Sciatic nerve (tissue), 2 donors: ENCODE measurements around the gene OR52K2. TPM values are rescaled to one million over a fixed set of nuclear protein-coding genes. Genes with fewer than 3 reads are reported as not detected.
"Not testable (repeated sequence)": the region's sequence is repeated elsewhere in the genome, so short reads cannot be mapped to it uniquely, and the experiment has no call there.

Source experiments
- ATAC-seq: fragments of 200-7000 bp; cut with Tn5 transposase; one replicate; pipeline ENCODE4 v1.9.1; 2020; ENCODE audit warnings: mild to moderate bottlenecking, moderate library complexity
- DNase-seq: peaks from one replicate; pipeline ENCODE4 v3.0.0-alpha.2; 2020; ENCODE audit warnings: low spot score
- intact Hi-C: fragments of 100-400 bp; cut with DNase I; formaldehyde crosslinking; loops from one replicate; pipeline ENCODE4 v1.14.2; 2022
- total RNA-seq: library from RNA; stranded (reverse); fragmentation: NEBNext Ultra II Directional; extraction: Animal tissue kit (Norgen Biotek cat#: 25700); gene quantifications from one replicate; pipeline ENCODE4 v1.2.1, GENCODE V29; 2021
- donor health status: DM: no; HTN: no; CAD: no.
- donor health status: DM: no; HTN: no; CAD: no.

Gene OR52K2
- 0.49 TPM for total RNA-seq

DNA sequence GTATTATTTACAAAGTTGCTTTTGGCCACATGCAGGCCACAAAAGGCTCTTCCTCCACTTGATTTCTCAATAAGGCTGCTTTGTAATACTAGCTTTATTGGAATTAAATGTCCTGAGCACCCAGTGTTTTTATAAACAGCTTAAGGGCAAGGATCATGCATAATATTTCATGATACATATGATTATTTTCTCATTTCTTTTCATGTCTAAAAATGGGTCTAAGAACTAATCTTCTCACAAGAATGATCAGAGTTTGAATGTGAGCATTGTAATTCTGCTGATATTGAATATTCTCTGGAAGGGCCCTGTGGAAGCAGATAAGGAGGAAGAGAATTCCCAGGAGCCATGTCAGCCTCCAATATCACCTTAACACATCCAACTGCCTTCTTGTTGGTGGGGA lies at the start of gene OR52K2:
Gene OR52K2 (plus strand): TSS at position 301 of the 400 bp plus-strand sequence. CDS start 45 bp downstream, at position 346.
- intact Hi-C loops: no loop called here
- no peak for DNase-seq
- no peak for ATAC-seq

- intact Hi-C loops, ATAC-seq, DNase-seq: not testable (repeated sequence)
Measured at GRCh38 chr11:4406206-4406605, 42.9 kb upstream of the OR52K2 start.

- DNase-seq: no peak
- no peak for ATAC-seq
- intact Hi-C loops: no loop called here
Measured at GRCh38 chr11:4416306-4416705, 32.8 kb upstream of the OR52K2 start.

- intact Hi-C loops: no loop called here
- no peak for ATAC-seq
- no peak for DNase-seq
Measured at GRCh38 chr11:4416816-4417215, 32.3 kb upstream of the OR52K2 start.

GRCh38 chr11:4418403-4418802 lies 30.7 kb upstream of the OR52K2 start:
- intact Hi-C loops: no loop called here
- DNase-seq (no peak), ATAC-seq (no peak)

GRCh38 chr11:4430051-4430450 lies 19.0 kb upstream of the OR52K2 start:
- DNase-seq: no peak
- no peak for ATAC-seq
- intact Hi-C loops: no loop called here

DNA sequence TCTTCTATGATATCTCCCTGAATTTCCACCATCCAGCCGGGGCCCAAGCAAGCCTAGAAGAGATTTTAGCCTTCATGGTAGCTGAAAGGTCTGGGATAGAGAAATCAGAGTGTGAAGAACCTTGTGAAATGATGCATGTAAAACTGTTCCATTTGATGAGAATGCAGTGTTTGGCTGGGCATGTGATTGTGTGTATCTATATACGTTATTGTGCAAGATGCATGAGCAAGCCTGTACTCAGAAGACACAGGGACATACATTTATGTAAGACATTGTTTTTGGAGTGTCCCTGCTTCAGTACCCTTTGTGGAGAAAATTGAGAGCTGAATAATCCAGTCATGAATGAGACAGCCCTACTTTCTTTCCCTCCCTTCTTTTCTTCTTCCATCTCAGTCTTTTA lies 15.2 kb upstream of the OR52K2 start:
- DNase-seq: no peak
- ATAC-seq: no peak
- intact Hi-C loops: no loop called here

- DNase-seq: no peak
- no peak for ATAC-seq
- intact Hi-C loops: no loop called here
Measured at GRCh38 chr11:4436411-4436810, 12.7 kb upstream of the OR52K2 start.

DNA sequence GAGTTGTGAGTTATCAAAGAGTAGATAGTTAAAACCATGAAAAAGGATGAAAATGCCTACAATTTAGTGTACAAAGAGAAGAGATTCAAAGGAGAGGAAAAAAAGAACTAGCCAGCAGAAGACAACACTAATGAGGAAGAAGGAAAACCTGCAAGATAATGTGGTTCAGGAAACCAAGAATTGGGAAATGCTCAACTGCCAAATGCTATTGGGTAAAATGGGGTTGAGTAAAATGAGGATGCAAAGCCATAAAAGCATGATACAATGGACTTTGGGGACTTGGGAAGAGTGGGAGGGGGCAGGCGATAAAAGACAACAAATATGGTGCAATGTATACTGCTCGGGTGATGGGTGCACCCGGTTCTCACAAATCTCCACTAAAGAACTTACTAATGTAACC lies 7.6 kb upstream of the OR52K2 start:
- ATAC-seq: no peak
- DNase-seq: no peak
- intact Hi-C loops: no loop called here

GRCh38 chr11:4443232-4443891 lies 5.7 kb upstream of the OR52K2 start:
- DNase-seq (no peak), ATAC-seq (no peak)
- intact Hi-C loops: no loop called here

- ATAC-seq (no peak), DNase-seq (no peak)
- intact Hi-C loops: no loop called here
Measured at GRCh38 chr11:4453118-4453517, 4.0 kb downstream of the OR52K2 start.

- ATAC-seq (no peak), DNase-seq (no peak)
- intact Hi-C loops: no loop called here
Measured at GRCh38 chr11:4454021-4454420, 4.9 kb downstream of the OR52K2 start.

DNA sequence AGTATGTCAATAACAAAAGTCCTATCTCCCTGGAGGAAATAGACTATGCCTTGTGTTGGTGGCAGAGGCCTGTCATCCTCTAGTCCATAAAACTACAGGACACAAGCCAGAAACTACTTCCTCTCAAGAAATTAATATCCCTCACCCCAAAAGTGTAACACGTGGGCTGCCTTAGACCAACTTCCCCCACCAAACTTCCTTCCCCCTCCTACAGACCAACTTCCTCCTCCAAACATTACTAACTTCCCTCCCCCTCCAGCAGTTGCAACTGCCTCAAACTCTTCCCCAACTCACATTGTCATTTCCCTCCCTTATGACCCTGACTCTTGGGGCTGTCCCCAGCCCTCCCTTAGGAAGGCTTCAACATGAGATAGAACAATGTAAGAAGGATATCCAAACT lies 6.3 kb downstream of the OR52K2 start:
- ATAC-seq: peak; percentile 48
- intact Hi-C loops: no loop called here
- DNase-seq: no peak

DNA sequence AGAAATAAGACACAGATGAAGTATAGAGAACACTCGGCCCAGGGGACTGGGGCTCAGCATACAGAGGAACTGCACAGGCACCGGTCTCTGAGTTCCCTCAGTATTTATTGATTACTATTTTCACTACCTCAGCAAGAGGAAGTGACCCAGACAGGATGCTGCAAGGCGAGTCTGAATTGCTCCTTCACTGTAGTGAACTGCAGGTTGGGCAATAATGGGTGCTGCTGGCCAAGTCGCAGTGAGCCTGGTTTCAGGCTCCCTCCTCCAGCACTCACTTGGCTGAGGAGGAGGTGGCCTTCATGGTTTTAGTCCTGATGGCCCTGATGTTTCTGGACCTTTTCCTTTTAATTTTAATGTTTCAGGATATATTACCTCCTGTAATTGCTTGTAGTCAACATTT lies 10.4 kb downstream of the OR52K2 start:
- intact Hi-C loops: no loop called here
- ATAC-seq (peak; percentile 83), DNase-seq (no peak)

GRCh38 chr11:4460151-4460550 lies 11.1 kb downstream of the OR52K2 start:
- no peak for DNase-seq
- no peak for ATAC-seq
- intact Hi-C loops: no loop called here

DNA sequence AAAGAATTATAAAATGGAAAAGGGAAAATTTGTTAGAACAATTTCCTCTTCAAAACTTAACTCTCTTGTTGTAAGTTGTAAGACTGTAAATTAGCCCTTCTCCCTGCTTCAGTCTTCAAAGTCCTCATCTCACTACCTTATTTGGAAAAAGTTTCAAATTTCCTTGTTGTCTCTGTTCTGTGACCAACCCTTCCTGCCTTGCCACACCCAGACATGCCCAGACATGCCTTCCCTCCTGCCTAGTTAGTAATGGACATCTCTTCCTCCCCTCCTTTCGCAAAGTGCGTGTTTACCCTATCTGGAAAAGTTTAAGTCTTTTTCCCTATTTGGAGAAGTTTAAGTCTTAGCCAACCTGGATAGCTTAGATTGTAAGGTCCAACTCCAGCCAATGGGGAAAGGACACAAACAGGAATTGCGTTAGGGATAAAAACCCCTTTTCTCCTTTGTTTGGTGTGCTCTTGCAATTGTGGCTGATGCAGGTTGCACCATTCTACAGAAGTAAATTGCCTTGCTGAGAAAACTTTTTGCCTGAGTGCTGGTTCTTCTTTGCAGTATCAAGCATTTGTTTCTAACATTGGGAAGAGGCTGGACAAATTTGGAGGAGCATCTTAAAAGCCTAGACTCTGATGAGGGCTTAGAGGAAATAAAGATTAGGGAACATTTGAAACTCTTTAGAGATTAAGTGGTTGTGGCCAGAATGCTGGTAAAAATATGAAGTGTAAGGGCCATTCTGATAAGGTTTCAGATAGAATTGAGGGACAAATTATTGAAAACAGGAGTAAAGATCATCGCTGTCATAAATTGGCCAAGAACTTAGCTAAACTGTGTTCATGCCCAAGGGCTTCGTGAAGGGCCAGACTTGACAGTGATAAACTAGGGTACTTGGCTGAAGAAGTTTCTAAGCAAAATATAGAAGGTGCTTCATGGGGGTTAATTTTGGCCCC lies 15.4 kb downstream of the OR52K2 start:
- intact Hi-C loops: no loop called here
- ATAC-seq: no peak

DNA sequence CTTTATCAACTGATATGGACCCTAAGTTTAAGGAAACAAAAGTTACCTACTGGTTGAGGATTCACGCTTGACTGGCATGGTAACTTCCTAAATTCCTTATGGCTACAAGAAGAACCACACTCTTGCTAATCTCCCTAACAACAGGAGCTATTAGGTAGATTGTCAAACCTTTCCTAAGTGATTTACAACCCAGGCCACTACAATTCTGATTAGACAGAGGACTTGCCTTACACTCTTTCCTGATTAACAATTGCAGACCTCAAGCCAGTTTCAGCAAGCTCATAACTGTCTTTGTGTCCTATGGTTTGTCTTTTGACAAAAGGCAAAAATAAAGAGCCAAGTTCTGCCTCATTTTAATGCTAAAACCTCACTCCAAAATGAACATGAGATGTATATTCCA lies 16.3 kb downstream of the OR52K2 start:
- intact Hi-C loops: no loop called here
- no peak for DNase-seq

More for the DNA sequence above, 15.4 kb downstream of the OR52K2 start:
- DNase-seq: no peak

GRCh38 chr11:4466131-4466870 lies 17.2 kb downstream of the OR52K2 start:
- intact Hi-C loops: no loop called here
- no peak for ATAC-seq

More for the DNA sequence above, 16.3 kb downstream of the OR52K2 start:
- no peak for ATAC-seq

DNA sequence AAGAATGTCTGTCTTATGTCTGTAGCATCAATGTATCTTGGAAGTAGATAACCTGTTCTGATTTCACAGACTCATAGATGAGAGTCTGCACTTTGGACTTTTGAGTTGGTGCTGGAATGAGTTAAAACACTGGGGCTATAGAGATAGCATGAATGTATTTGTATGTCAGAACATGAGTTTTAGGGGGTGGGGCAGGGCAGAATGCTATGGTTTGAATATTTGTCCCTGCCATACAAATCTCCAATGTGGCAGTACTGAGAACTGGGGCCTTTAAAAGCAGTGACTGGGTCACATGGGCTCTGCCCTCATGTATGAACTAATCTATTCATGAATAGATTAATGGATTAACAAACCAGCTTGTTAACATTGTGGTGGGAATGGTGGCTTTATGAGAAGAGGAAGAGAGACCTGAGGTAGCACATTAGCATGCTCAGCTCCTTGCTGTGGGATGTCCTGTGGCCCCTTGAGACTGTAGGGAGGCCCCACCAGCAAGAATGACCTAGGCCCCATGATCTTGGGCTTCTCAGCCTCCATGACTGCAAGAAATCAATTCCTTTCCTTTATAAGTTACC lies 17.9 kb downstream of the OR52K2 start:
- DNase-seq: no peak
- intact Hi-C loops: no loop called here
- no peak for ATAC-seq

More at GRCh38 chr11:4466131-4466870, 17.2 kb downstream of the OR52K2 start:
- no peak for DNase-seq
